Endothelial cell of umbilical vein (primary cell): ENCODE data around the gene PGBD5. TPM values are rescaled to one million over a fixed set of nuclear protein-coding genes. Genes with fewer than 3 reads are reported as not detected.

Experiments
- BruUV-seq: library from RNA; stranded (reverse); fragments of 400-500 nt; replicated peaks from 2 replicates; lab custom pipeline; 2021; lab: Mats Ljungman, UMichigan
- CTCF ChIA-PET: fragments of 300-600, 350-600 bp; sonication (Branson Sonifier 250); formaldehyde crosslinking; loops from one replicate; lab custom pipeline; 2021; ENCODE audit warnings: antibody characterized with exemption, inconsistent platforms; lab: Charles Lee
- POLR2A ChIA-PET: fragments of 300-600, 350-600 bp; sonication (Branson Sonifier 250); formaldehyde crosslinking; loops from one replicate; lab custom pipeline; 2021; ENCODE audit warnings: antibody characterized with exemption, inconsistent platforms; lab: Charles Lee
- DNase-seq: peaks from one replicate; pipeline ENCODE4 v3.0.0-alpha.2; 2011; ENCODE audit warnings: low read depth, low spot score
- FAIRE-seq: peaks from 2 replicates; lab custom pipeline; 2011; peaks lifted over from hg19 to GRCh38; lab: Jason Lieb, UNC
- H2AFZ ChIP-seq: 2 replicates; pipeline ENCODE4 v1.6.0; 2012; ENCODE audit warnings: low read depth, low read length, control low read depth, inconsistent platforms
- H3K27ac ChIP-seq: 2 replicates; pipeline ENCODE4 v1.5.1; 2011; ENCODE audit warnings: low read depth, mild to moderate bottlenecking, control low read depth, low read length, moderate library complexity; ENCODE audit not compliant: insufficient read depth
- H3K27me3 ChIP-seq, 2 experiments: 2 replicates each; pipeline versions ENCODE4 v1.6.0 to v1.6.1; 2011; ENCODE audit warnings: low read length in 2 of 2, mixed read lengths in 1 of 2; ENCODE audit not compliant: control insufficient read depth in 2 of 2, insufficient read depth in 2 of 2
- H3K36me3 ChIP-seq, 2 experiments: 2 replicates in 1 of 2; 3 replicates in 1 of 2; pipeline ENCODE4 v1.5.1; 2011; ENCODE audit warnings: low read length in 2 of 2, mild to moderate bottlenecking in 1 of 2, moderate library complexity in 1 of 2; ENCODE audit not compliant: control insufficient read depth in 2 of 2, insufficient read depth in 2 of 2; ENCODE audit errors: extremely low read depth in 1 of 2
- H3K4me1 ChIP-seq: 3 replicates; pipeline ENCODE4 v1.5.1; 2011; ENCODE audit warnings: mild to moderate bottlenecking, low read length; ENCODE audit not compliant: control insufficient read depth, insufficient read depth; ENCODE audit errors: extremely low read depth
- H3K4me2 ChIP-seq: 2 replicates; pipeline ENCODE4 v1.6.1; 2011; ENCODE audit warnings: low read length, control low read depth, mixed read lengths; ENCODE audit not compliant: insufficient read depth
- H3K4me3 ChIP-seq, 3 experiments: fragments of 200-600 bp in 1 of 3; sonication (generic), shearing (Covaris generic) in 1 of 3; replicated peaks in 1 of 3; 2 replicates each; pipeline ENCODE4 v1.5.1; 2011 to 2016; ENCODE audit warnings: control low read depth in 3 of 3, low read length in 3 of 3, mild to moderate bottlenecking in 2 of 3, inconsistent platforms in 1 of 3, low read depth in 1 of 3, moderate library complexity in 1 of 3; ENCODE audit not compliant: insufficient read depth in 1 of 3
- H3K79me2 ChIP-seq: 2 replicates; pipeline ENCODE4 v1.6.0; 2012; ENCODE audit warnings: low read length, inconsistent platforms; ENCODE audit not compliant: control insufficient read depth, insufficient read depth
- H3K9ac ChIP-seq: replicated peaks from 2 replicates; pipeline ENCODE3; 2011; ENCODE audit warnings: low read length, control low read depth; ENCODE audit not compliant: insufficient read depth; ENCODE audit errors: extremely low read depth
- H3K9me1 ChIP-seq: replicated peaks from 3 replicates; pipeline ENCODE4 v1.6.0; 2011; ENCODE audit warnings: mild to moderate bottlenecking, low read length; ENCODE audit not compliant: control insufficient read depth, insufficient read depth; ENCODE audit errors: extremely low read depth
- H3K9me3 ChIP-seq: replicated peaks from 2 replicates; pipeline ENCODE4 v1.5.1; 2012; ENCODE audit warnings: low read length, inconsistent platforms; ENCODE audit not compliant: control insufficient read depth, insufficient read depth
- H4K20me1 ChIP-seq: replicated peaks from 2 replicates; pipeline ENCODE3; 2011; ENCODE audit warnings: mild to moderate bottlenecking, low read length; ENCODE audit not compliant: control insufficient read depth, insufficient read depth; ENCODE audit errors: extremely low read depth
- CTCF ChIP-seq, 2 donors: IDR thresholded peaks; 1 replicate in 1 of 2; 2 replicates in 1 of 2; pipeline ENCODE4 v1.5.1; 2011; ENCODE audit warnings: low read length in 2 of 2, mild to moderate bottlenecking in 2 of 2, moderate library complexity in 2 of 2, control low read depth in 1 of 2, inconsistent platforms in 1 of 2, low read depth in 1 of 2; ENCODE audit not compliant: insufficient read depth in 1 of 2; ENCODE audit errors: extremely low read depth in 1 of 2
- EZH2 ChIP-seq: IDR thresholded peaks from 2 replicates; pipeline ENCODE4 v1.6.1; 2012; ENCODE audit warnings: borderline replicate concordance, low read depth, mild to moderate bottlenecking, moderate library complexity, low read length, inconsistent platforms; ENCODE audit not compliant: severe bottlenecking
- FOS ChIP-seq: IDR thresholded peaks from 2 replicates; pipeline ENCODE4 v1.6.1; 2011; ENCODE audit warnings: mild to moderate bottlenecking, low read length, moderate library complexity, borderline replicate concordance; ENCODE audit not compliant: insufficient read depth
- GATA2 ChIP-seq: IDR thresholded peaks from 2 replicates; pipeline ENCODE4 v1.7.0; 2011; ENCODE audit warnings: low read depth, mild to moderate bottlenecking, moderate library complexity, mixed read lengths, low read length; ENCODE audit not compliant: insufficient read length, insufficient read depth
- JUN ChIP-seq: IDR thresholded peaks from 2 replicates; pipeline ENCODE4 v1.6.1; 2011; ENCODE audit warnings: borderline replicate concordance, low read depth; ENCODE audit not compliant: insufficient read length, insufficient read depth
- MAX ChIP-seq: IDR thresholded peaks from 2 replicates; pipeline ENCODE4 v1.6.1; 2011; ENCODE audit not compliant: insufficient read depth, insufficient read length
- MYC ChIP-seq: IDR thresholded peaks from one replicate; pipeline ENCODE4 v1.6.1; 2011; ENCODE audit warnings: mild to moderate bottlenecking, low read depth, low read length
- POLR2A ChIP-seq: IDR thresholded peaks from 2 replicates; pipeline ENCODE4 v1.6.1; 2012; ENCODE audit warnings: low read depth, mild to moderate bottlenecking, control low read depth, low read length
- POLR2AphosphoS5 ChIP-seq: IDR thresholded peaks from 2 replicates; pipeline ENCODE4 v1.6.1; 2012; ENCODE audit warnings: low read depth, mild to moderate bottlenecking, control low read depth, low read length, moderate library complexity; ENCODE audit not compliant: insufficient read depth
- dilution Hi-C: fragments of 300-500 bp; cut with MboI; formaldehyde crosslinking; loops from one replicate; pipeline ENCODE4 v1.15.0; 2019; ENCODE audit warnings: low sequenced_read_pairs; ENCODE audit not compliant: extremely low pct_ligation_motif_present
- intact Hi-C: fragments of 100-400 bp; cut with micrococcal nuclease; formaldehyde crosslinking; loops from one replicate; pipeline ENCODE4 v1.10.0; 2022
- polyA plus RNA-seq, 4 experiments: library from polyadenylated mRNA; depleted of rRNA in 3 of 4; stranded (reverse) in 3 of 4; unstranded in 1 of 4; fragments of >200 nt; gene quantifications; 2 replicates each; pipeline versions ENCODE4 v1.2.1 to v1.2.3, GENCODE V29; 2011 to 2012; ENCODE audit warnings: missing spikeins in 1 of 4
- total RNA-seq: library from RNA; stranded (reverse); gene quantifications from 2 replicates; pipeline ENCODE4 v1.2.3, GENCODE V29; 2021

The PGBD5 gene
- total and polyA plus RNA-seq, 2 donors (not counting 3 experiments of a cell fraction or from before 2014, with no cell fraction given), result 0.03 TPM; not detected in 1

GRCh38 chr1:230429067-230429735 lies 3.1 kb upstream of the PGBD5 start:
- no peaks in the 10 kb centered on the region for H3K4me1 ChIP-seq
- H4K20me1 ChIP-seq, result no peaks in the 10 kb centered on the region
- H3K4me2 ChIP-seq, result no peak overlapping the region
- H3K79me2 ChIP-seq, result no peaks in the 10 kb centered on the region
- ChIA-PET CTCF (no interaction called here), POLR2A (no interaction called here)
- no peak overlapping the region for H3K4me3 ChIP-seq
- no peaks in the 10 kb centered on the region for H3K9me1 ChIP-seq
- FAIRE-seq (no peak), DNase-seq (no peak)
- H3K36me3 ChIP-seq, result no peaks in the 10 kb centered on the region
- no peak overlapping the region for H3K9ac ChIP-seq
- no peaks in the 10 kb centered on the region for H3K9me3 ChIP-seq
- no TSS peak for BruUV-seq
- TF ChIP-seq CTCF (IDR thresholded peaks at IDR 0.05; ENCODE audit: extremely low read depth in 1 of 2, insufficient read depth in 1 of 2, low read depth in 1 of 2, low read length in 2 of 2) (no peak), POLR2AphosphoS5 (no peak), POLR2A (no peak), EZH2 (no peak), FOS (no peak), GATA2 (no peak), MAX (no peak), MYC (no peak), JUN (no peak)
- dilution Hi-C loops (no loop called here), intact Hi-C loops (no loop called here)
- H3K27ac ChIP-seq, result no peak overlapping the region
- H2AFZ ChIP-seq, result no peak overlapping the region
- peaks cover 12 to 17% of the 10 kb centered on the region in 2 experiments for H3K27me3 ChIP-seq
